MM.1S (cell line): Measurements from ENCODE around the gene GDAP1L1.

ENCODE experiments used
- DNase-seq: peaks from one replicate; pipeline ENCODE4 v3.0.0-alpha.2; 2015
- H2AFZ ChIP-seq: fragments of 300-600 bp; sonication (generic); 2 replicates; pipeline ENCODE4 v1.6.0; 2016; ENCODE audit warnings: antibody characterized with exemption, low read length
- H3F3A ChIP-seq: fragments of 300-600 bp; sonication (generic); 2 replicates; pipeline ENCODE4 v1.6.1; 2016; ENCODE audit warnings: mild to moderate bottlenecking, antibody characterized with exemption, low read length, moderate library complexity, mixed read lengths; ENCODE audit not compliant: insufficient read depth
- H3K27ac ChIP-seq: fragments of 300-600 bp; sonication (generic); 2 replicates; pipeline ENCODE4 v1.5.1; 2016; ENCODE audit warnings: mild to moderate bottlenecking, low read length
- H3K27me3 ChIP-seq: fragments of 300-600 bp; sonication (generic); replicated peaks from 2 replicates; pipeline ENCODE4 v1.6.0; 2016; ENCODE audit warnings: low read length; ENCODE audit not compliant: insufficient read depth
- H3K36me3 ChIP-seq: fragments of 300-600 bp; sonication (generic); replicated peaks from 2 replicates; pipeline ENCODE4 v1.6.1; 2016; ENCODE audit warnings: mild to moderate bottlenecking, low read length, mixed read lengths; ENCODE audit not compliant: insufficient read depth
- H3K4me1 ChIP-seq: fragments of 300-600 bp; sonication (generic); 2 replicates; pipeline ENCODE4 v1.6.1; 2016; ENCODE audit warnings: low read length, mixed read lengths
- H3K4me2 ChIP-seq: fragments of 300-600 bp; sonication (generic); 2 replicates; pipeline ENCODE4 v1.6.0; 2016; ENCODE audit warnings: low read depth, low read length
- H3K4me3 ChIP-seq: fragments of 300-600 bp; sonication (generic); 2 replicates; pipeline ENCODE4 v1.5.1; 2016; ENCODE audit warnings: low read length, mixed read lengths
- H3K79me2 ChIP-seq: fragments of 300-600 bp; sonication (generic); 2 replicates; pipeline ENCODE4 v1.6.1; 2016; ENCODE audit warnings: mixed run types, low read length, mixed read lengths
- H3K9ac ChIP-seq: fragments of 300-600 bp; sonication (generic); 2 replicates; pipeline ENCODE4 v1.6.1; 2016; ENCODE audit warnings: low read length, mixed read lengths
- H3K9me2 ChIP-seq: fragments of 300-600 bp; sonication (generic); replicated peaks from 2 replicates; pipeline ENCODE4 v1.6.1; 2016; ENCODE audit warnings: mild to moderate bottlenecking, low read length, mixed read lengths; ENCODE audit not compliant: insufficient read depth
- H3K9me3 ChIP-seq: fragments of 300-600 bp; sonication (generic); replicated peaks from 2 replicates; pipeline ENCODE4 v1.6.1; 2016; ENCODE audit warnings: mild to moderate bottlenecking, low read length, mixed read lengths; ENCODE audit not compliant: insufficient read depth
- H4K20me1 ChIP-seq: fragments of 300-600 bp; sonication (generic); 2 replicates; pipeline ENCODE4 v1.6.1; 2016; ENCODE audit warnings: mild to moderate bottlenecking, low read length, moderate library complexity, mixed read lengths; ENCODE audit not compliant: insufficient read depth
- EZH2 ChIP-seq: fragments of 300-600 bp; sonication (generic); optimal IDR thresholded peaks from 2 replicates; pipeline ENCODE3; 2017; ENCODE audit warnings: low read depth, mild to moderate bottlenecking, antibody characterized with exemption, low read length, mixed read lengths
- EZH2phosphoT487 ChIP-seq: fragments of 300-600 bp; sonication (generic); IDR thresholded peaks from 2 replicates; pipeline ENCODE4 v1.6.1; 2018; ENCODE audit warnings: antibody characterized with exemption, low read length
- TF ChIP-seq, protein P1 (sequence below): fragments of 300-600 bp; sonication (generic); IDR thresholded peaks from 2 replicates; pipeline ENCODE4 v1.5.1; 2016; ENCODE audit warnings: antibody characterized with exemption, low read length, mixed read lengths

GDAP1L1 gene

DNA sequence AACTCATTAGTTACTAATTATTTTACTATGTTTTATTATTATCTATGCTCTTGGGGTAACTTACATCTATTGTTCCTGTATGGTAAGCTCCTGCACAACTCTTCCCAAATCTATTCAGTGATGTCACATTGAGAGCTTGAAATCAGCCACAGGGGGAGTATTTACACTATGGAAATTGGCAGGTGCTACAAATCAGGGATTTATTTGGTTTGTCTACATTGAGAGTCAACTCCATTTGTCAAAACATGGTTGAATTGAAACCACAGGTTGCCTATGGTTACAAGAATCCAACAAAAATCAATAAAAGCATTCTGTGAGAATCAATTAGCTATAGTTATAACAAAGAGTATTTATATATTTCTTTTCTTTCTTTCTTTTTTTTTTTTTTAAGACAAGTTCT is 67.8 kb downstream of the GDAP1L1 start:
- Histone ChIP-seq H3K9ac (no peak overlapping the region), H2AFZ (no peak overlapping the region), H3K9me2 (no peaks in the 10 kb centered on the region), H3K9me3 (no peaks in the 10 kb centered on the region), H3F3A (no peaks in the 10 kb centered on the region), H3K4me2 (no peak overlapping the region), H3K36me3 (no peaks in the 10 kb centered on the region), H3K79me2 (peaks cover 11% of the 10 kb centered on the region), H3K4me3 (no peak overlapping the region), H3K27me3 (no peaks in the 10 kb centered on the region), H3K4me1 (no peaks in the 10 kb centered on the region), H4K20me1 (no peaks in the 10 kb centered on the region), H3K27ac (no peak overlapping the region)
- no peak for DNase-seq
- TF ChIP-seq EZH2 (no peak), EZH2phosphoT487 (no peak)
- TF ChIP-seq, protein P1, sequence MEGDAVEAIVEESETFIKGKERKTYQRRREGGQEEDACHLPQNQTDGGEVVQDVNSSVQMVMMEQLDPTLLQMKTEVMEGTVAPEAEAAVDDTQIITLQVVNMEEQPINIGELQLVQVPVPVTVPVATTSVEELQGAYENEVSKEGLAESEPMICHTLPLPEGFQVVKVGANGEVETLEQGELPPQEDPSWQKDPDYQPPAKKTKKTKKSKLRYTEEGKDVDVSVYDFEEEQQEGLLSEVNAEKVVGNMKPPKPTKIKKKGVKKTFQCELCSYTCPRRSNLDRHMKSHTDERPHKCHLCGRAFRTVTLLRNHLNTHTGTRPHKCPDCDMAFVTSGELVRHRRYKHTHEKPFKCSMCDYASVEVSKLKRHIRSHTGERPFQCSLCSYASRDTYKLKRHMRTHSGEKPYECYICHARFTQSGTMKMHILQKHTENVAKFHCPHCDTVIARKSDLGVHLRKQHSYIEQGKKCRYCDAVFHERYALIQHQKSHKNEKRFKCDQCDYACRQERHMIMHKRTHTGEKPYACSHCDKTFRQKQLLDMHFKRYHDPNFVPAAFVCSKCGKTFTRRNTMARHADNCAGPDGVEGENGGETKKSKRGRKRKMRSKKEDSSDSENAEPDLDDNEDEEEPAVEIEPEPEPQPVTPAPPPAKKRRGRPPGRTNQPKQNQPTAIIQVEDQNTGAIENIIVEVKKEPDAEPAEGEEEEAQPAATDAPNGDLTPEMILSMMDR = no peak

DNA sequence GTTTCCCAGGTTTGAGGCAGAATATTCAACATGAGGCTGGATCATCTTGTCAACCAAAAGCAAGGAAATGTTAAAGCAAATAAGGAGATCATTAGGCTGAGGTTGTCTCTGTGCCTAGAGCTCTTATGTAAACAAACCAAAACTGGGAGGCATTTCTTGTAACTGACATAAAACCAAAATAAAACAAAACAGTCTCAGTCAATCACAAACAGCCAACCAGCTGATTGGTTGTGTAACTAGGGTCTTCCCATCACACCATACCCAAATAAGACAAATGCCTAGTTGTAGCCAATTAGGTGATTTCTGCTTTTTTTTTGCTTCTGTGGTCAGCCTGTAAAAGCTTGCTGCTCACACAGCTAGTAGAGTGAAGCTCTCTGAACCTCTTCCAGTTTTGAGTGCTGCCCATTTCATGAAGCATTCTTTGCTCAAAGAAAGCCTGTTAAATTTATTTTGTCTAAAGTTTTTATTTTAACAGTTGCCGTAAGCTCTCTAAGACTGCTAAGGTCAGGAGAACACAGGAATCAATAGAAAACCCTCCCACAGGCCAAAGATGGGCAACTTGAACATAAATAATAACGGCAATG is 72.8 kb downstream of the GDAP1L1 start:
- Histone ChIP-seq H3K9ac (peak overlapping the region; percentile 29; the same call in 1 of the 2 replicates), H3K4me1 (no peaks in the 10 kb centered on the region; the same call in 1 of the 2 replicates), H3K9me2 (no peaks in the 10 kb centered on the region), H3K27me3 (no peaks in the 10 kb centered on the region), H3K4me3 (no peak overlapping the region; the same call in 1 of the 2 replicates), H3F3A (0 out of 2 replicates have a peak, but pooled peaks cover 4% of the 10 kb centered on the region), H3K4me2 (peak overlapping the region; percentile 52; the same call in 1 of the 2 replicates), H3K79me2 (no peaks in the 10 kb centered on the region), H3K27ac (peak overlapping the region; percentile 66; the same call in 1 of the 2 replicates), H2AFZ (no peak overlapping the region), H4K20me1 (no peaks in the 10 kb centered on the region), H3K36me3 (no peaks in the 10 kb centered on the region), H3K9me3 (no peaks in the 10 kb centered on the region)
- DNase-seq = peak; percentile 39
- TF ChIP-seq, protein P1 = no peak
- TF ChIP-seq EZH2phosphoT487 = no peak

DNA sequence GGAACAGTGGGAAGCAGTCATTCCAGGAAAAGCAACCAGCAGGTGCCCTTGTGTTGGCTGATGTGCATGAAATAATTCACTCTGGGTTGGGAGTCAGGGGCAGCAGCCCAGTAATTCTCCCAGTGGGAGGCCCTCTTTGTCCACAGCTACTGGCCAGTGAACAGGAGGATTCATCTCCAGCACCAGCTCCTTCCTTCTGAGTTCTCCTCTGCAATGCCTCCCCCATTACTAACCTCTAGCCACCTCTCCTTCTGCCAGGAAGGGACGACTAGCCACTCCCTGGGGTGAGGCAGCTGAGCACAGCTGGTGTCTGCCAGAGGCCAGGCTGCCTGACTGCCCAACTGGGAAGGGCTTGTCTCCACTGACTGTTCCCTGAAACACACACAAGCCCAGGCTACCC is 77.2 kb downstream of the GDAP1L1 start:
- Histone ChIP-seq H3K9me2 (no peaks in the 10 kb centered on the region), H3K4me2 (no peak overlapping the region), H3K36me3 (no peaks in the 10 kb centered on the region), H3K27me3 (no peaks in the 10 kb centered on the region), H3K9me3 (no peaks in the 10 kb centered on the region), H3K27ac (no peak overlapping the region), H3K4me3 (no peak overlapping the region), H3K79me2 (no peaks in the 10 kb centered on the region), H3F3A (0 out of 2 replicates have a peak, but pooled peaks cover 4% of the 10 kb centered on the region), H2AFZ (no peak overlapping the region), H4K20me1 (no peaks in the 10 kb centered on the region), H3K9ac (no peak overlapping the region), H3K4me1 (peaks cover 5% of the 10 kb centered on the region; the same call in 1 of the 2 replicates)
- TF ChIP-seq, protein P1 = no peak
- TF ChIP-seq EZH2 = no peak
- no peak for TF ChIP-seq EZH2phosphoT487
- no peak for DNase-seq
